ENCODE measurements around the gene TTC33.
"Not testable (repeated sequence)": the region's sequence is repeated elsewhere in the genome, so short reads cannot be mapped to it uniquely, and the experiment has no call there.

The TTC33 gene

GRCh38 chr5:40755407-40756365, at the start of gene TTC33:
Gene TTC33 (minus strand): TSS chr5:40755961. CDS start chr5:40747018, 8,943 bp downstream.
- peak; percentile 92 for DNase-seq (ENCODE audit: low read depth)

GRCh38 chr5:40801771-40802562, 46.2 kb upstream of the TTC33 start:
- DNase-seq (ENCODE audit: low read depth), result no peak

GRCh38 chr5:40799258-40799657, 43.5 kb upstream of the TTC33 start:
- no peak for DNase-seq (ENCODE audit: low read depth)

GRCh38 chr5:40798801-40799210, 43.0 kb upstream of the TTC33 start:
- no peak for DNase-seq (ENCODE audit: low read depth)

- DNase-seq (ENCODE audit: low read depth), result peak; percentile 82
Measured at GRCh38 chr5:40798012-40798800, 42.4 kb upstream of the TTC33 start, which contains the start of gene PRKAA1. Gene PRKAA1 (minus strand): TSS chr5:40798374. CDS start chr5:40798189, 185 bp downstream.

- no peak for DNase-seq (ENCODE audit: low read depth)
Measured at GRCh38 chr5:40797273-40798011, 41.7 kb upstream of the TTC33 start.

GRCh38 chr5:40796487-40796889, 40.7 kb upstream of the TTC33 start:
- DNase-seq (ENCODE audit: low read depth), result no peak

GRCh38 chr5:40794877-40795276, 39.1 kb upstream of the TTC33 start:
- DNase-seq (ENCODE audit: low read depth), result not testable (repeated sequence)

GRCh38 chr5:40794340-40794739, 38.6 kb upstream of the TTC33 start:
- not testable (repeated sequence) for DNase-seq (ENCODE audit: low read depth)

GRCh38 chr5:40792691-40793090, 36.9 kb upstream of the TTC33 start:
- DNase-seq (ENCODE audit: low read depth), result not testable (repeated sequence)

- no peak for DNase-seq (ENCODE audit: low read depth)
Measured at GRCh38 chr5:40791715-40792139, 36.0 kb upstream of the TTC33 start.

GRCh38 chr5:40790947-40791593, 35.3 kb upstream of the TTC33 start:
- no peak for DNase-seq (ENCODE audit: low read depth)

- DNase-seq (ENCODE audit: low read depth), result not testable (repeated sequence)
Measured at GRCh38 chr5:40788941-40789340, 33.2 kb upstream of the TTC33 start.

- no peak for DNase-seq (ENCODE audit: low read depth)
Measured at GRCh38 chr5:40787986-40788385, 32.2 kb upstream of the TTC33 start.

GRCh38 chr5:40786664-40787063, 30.9 kb upstream of the TTC33 start:
- DNase-seq (ENCODE audit: low read depth), result not testable (repeated sequence)

- no peak for DNase-seq (ENCODE audit: low read depth)
Measured at GRCh38 chr5:40784916-40785315, 29.2 kb upstream of the TTC33 start.

GRCh38 chr5:40784027-40784653, 28.4 kb upstream of the TTC33 start:
- DNase-seq (ENCODE audit: low read depth), result no peak

GRCh38 chr5:40781843-40782409, 26.2 kb upstream of the TTC33 start:
- DNase-seq (ENCODE audit: low read depth), result peak; percentile 55

GRCh38 chr5:40780858-40781257, 25.1 kb upstream of the TTC33 start:
- DNase-seq (ENCODE audit: low read depth), result no peak

GRCh38 chr5:40780199-40780598, 24.4 kb upstream of the TTC33 start:
- no peak for DNase-seq (ENCODE audit: low read depth)
